Midbrain (tissue), 1 donor: ENCODE results near the gene ACVR1.
"Not testable (repeated sequence)": the region's sequence is repeated elsewhere in the genome, so short reads cannot be mapped to it uniquely, and the experiment has no call there.

ENCODE experiments used
- DNase-seq: peaks from one replicate; lab custom pipeline; 2025; lab: John Stamatoyannopoulos, UW

Gene ACVR1

DNA sequence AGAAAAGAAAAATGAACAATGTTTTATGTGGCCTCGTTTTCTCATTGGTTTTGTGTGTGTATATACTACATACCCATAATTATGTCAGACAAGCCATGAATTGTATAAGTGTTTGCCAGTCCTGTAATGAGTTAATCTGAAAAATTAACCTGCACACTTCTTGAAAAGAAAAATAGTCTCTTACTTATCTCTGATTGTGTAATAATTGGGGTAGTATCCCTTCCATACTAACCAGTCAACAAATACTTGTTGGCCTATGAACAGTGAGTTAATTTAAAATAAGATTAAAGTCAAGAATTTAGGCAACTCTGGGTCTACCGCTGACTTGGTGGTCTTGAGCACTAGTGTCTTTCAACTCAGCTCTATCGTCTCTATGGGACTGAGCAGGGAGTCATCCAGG lies 48.8 kb downstream of the ACVR1 start:
- DNase-seq: no peak

DNA sequence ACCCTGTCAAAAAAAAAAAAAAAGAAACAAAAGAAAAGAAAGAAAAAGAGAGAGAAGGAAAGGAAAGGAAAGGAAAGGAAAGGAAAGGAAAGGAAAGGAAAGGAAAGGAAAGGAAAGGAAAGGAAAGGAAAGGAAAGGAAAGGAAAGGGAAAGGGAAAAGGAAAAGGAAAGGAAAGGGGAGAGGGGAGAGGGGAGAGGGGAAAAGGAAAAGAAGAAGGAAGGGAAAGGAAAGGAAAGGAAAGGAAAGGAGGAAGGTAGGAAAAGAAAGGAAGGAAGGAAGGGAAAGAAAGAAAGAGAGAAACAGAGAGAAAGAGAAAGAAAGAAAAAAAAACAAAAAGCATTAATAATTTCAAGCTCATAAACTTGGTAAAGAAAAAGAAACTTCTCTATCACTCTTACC lies 49.5 kb downstream of the ACVR1 start:
- DNase-seq: not testable (repeated sequence)

DNA sequence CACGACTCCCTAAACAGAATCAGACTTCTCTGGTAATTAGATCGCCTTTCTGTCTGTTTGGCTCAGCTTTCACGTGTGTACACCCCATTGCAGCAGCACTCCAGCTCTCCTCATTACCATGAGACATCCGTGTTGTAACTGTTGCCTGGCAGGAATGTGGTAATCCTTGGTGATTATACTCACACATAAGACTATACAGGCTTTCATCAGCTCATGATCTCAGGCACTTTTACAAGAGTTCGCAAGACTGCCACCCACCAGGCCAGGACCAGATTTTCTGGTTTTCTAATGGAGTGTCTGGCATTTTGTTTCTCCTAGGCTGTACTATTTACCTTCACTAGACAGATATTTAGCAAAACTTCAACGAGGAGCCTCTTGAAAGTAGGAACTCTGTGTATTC lies 50.2 kb downstream of the ACVR1 start:
- DNase-seq: no peak

DNA sequence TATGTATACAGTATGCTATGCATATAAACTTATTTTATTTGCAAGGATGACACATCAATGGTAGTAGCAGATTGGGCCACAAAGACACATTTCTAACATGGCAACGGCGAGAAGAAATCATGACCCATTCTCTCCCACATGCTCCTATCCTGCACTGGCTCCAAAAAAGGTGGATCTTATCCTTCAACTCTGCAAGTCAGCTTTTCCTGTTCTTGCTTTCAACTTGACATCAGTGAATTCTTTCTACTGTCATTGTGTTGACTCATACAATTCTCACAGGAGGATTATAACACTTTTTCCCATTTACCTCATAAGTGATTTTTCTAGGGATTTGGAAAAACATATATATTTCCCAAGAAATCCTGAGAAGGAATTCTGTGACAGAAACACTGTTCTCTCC lies 53.1 kb downstream of the ACVR1 start:
- no peak for DNase-seq

DNA sequence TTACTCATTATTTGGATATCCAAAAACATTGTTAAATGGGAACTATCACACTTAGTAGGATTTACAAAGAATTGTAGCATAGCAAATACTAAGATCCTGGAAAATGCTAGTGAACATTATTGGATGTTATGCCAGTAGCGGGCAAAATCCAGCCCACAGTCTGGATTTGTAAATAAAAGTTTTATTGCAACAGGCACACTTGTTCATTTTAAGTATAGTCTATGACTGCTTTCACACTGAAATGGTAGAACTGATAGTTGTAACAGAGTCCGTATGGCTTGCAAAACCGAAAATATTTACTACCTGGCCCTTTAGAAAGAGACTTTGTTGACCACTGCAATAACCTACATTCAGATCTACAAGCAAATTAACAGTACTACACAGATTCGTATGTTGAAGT lies 53.6 kb downstream of the ACVR1 start:
- DNase-seq: no peak

DNA sequence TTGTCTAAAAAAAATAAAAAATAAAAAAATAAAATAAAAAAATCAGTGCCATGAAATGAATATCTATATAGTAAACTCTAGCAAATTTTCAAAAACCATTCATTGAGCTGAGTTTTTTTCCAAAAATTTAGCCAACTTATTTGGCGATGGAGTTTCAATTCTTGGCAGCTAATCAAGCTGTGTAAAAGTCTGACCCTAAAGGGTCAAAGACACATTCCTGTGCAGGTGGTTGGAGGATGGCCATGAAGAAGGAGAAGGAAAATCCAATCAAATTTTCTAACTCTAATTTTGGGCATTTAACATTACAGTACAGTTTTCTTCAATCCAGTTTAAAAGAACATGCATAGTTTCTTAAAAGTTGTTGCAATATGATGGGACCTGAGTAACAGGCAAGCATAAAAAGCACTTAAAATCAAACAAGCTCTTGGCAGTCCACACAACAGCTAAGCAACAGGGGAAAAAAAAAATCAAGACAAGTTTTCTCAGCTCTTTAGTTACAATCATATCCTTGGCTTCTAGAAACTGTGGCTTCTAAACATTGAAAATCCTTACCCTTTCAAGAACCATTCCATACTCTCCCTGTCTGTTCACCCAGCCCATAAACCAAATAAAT lies 54.5 kb downstream of the ACVR1 start:
- no peak for DNase-seq

DNA sequence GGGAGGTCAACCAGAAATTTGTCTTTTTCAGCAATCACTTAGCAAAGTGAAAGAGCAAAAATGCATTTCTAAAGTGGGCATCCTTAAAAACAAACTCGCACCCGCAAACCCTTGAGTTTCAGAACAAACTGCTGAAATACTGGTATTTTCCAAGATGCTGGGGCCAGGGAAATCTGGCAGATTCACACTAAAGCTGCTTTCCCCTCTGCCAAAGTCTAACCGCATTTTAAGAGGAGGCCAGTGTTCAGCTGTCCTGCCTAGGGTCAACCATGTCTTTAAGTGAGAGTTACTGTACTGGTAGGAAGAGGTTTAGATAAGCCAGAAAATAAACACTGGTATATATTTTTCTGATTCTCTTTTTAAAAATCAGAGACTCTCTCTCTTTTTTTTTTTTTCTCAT lies 55.9 kb downstream of the ACVR1 start:
- DNase-seq: no peak

DNA sequence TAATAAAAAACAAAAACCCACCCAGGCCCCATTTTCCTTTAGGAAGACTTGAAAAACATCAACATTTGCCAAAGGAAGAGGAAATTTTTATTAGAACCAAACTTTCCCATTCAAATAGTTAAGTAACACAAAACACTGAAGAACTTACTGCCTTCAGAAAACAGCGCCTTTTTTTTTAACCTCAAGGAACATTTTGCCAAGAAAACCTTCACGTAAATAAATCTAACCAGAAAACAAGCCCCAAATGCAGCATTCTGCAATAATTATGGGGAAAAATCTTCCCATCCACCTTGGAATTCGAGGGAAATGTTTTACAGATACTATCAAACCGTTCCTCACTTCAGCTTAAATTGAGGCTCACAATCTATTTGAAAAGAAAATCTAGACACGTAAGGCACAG lies 56.4 kb downstream of the ACVR1 start:
- no peak for DNase-seq

DNA sequence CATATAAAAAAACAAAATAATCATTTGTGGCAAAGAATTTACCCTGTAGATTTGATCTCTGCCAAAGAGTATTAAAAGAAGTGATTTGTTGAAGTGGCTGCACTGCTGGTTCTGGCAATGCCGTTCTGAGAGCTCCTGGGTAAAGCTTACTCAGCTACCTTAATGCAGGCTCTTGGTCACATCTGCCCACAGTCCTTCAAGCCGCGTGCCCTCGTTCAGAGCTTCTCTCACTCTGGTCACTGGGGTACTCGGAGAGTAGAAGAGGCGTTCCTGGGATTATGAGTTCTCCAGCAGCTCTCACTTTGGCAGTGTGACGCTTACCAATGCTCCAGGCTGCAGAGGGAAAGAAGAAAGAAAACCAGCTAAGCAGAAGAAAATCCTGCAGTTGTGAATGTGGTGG lies 57.9 kb downstream of the ACVR1 start:
- DNase-seq: no peak

DNA sequence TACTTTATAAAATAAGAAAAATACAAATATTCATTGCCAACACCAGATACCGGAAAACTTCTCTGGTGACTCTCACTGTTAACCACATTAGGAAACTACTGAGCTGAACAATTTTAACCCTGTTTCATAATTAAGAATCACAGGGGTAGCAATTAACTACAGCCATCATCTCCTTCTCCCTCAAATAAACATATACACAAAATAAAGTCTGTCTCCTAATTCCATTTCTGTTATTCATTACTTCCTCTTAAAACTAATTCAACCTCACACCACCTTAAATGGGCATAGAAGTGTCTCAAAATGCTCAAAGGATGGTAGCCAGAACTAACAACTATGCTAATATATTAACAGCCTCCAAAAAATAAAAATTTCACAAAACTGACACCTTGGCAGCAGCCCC lies 60.7 kb downstream of the ACVR1 start:
- no peak for DNase-seq

DNA sequence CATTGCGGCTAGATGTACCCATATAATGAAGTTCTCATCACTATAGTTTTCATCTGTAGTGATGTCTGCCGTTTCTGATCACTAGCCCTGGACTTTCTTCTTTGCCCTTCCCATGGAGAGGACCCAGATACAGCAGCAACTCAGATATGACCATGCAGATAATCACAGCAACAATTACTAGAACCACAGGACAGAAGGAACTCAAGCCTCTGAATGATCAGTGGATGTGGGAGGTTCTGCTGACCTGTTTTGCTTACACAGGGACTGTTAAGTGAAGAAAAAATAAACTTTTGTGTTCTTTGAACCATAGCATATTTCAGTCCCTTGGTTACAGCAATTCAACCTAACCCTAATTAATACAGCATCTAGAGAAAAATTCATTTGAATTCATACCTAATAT lies 62.7 kb downstream of the ACVR1 start:
- DNase-seq: no peak

DNA sequence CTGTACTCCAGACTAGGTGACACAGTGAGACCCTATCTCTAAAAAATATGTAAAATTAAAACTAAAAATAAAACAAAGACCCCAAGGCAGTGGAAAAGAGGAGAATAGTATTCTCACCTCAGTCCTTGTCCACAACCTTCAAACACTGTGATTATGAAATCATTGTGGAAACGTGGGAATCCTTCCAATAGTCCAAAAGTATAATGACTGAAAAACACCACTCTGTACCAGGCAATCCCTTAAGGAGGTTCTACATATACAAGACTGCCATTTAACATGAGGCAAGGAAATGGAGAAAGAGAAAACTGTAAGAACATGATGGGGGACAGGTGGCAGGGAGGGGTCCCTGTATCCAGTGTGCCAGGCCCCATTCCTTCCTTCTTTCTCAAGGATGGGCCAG lies 66.1 kb downstream of the ACVR1 start:
- DNase-seq: no peak

DNA sequence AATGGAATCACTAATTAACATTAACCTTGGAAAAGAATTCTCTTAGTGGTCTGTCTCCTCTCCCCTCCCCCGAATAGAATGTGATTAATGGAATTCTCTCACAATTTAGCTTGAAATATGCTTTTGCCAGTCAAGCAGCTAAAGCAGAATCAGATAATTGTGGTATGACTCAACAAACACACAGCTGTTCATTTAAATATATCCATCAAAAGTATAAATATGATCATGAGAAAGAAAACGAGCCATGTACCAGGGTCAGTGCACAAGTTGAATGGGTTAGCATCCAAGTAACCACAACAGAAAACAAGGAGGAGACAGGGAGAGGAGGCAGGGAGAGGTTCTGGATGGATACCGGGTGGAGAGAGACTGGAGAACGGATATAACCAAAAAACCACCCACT lies 66.9 kb downstream of the ACVR1 start:
- DNase-seq: no peak

DNA sequence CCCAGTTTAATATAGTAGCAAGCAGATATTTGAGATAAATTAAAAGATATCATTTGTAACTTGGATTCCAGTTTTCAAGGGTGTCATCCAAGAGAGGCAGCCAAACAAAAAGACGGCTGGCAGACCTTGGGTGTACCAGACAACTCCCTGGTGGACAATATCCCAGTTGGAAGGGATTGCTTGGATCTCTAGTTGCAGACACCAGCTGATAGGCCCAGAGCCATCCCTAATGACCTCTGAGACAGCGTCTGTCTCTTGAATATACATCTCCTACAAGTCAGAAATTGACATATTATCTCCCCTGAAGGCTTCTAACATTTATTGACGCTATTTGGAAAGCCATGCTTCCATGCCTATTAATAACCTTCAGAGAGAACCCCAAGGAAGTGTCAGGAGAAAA lies 67.7 kb downstream of the ACVR1 start:
- no peak for DNase-seq

DNA sequence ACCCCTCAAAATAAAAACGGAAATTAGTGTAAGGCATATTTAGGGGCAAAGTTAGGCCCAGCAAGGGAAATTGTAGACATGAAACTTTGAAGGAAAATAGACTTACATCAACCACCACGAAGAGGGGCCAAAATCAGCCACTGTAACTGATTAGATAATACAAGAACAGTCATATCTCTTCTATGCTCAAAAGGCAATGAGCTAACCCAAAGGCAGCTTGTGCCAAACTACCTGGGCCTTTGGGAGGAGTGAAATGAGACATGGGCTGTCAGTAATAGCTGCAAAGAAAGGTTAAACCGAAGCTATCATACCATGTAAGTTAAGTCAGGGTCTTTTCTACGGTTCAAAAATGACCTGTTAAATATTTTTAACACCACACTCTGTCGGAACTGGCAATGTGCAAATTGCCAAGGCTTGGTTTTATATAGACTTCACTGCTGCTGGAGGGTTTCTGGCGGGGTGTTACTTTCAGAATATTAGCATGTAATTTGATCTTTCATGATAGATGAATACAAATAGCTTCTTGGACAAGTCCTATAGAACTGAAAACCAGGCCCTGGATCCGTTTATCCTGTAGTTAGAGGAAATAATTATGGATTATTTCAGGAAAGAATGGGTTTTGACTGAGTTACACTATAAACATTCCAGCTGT lies 69.6 kb downstream of the ACVR1 start:
- DNase-seq: no peak

DNA sequence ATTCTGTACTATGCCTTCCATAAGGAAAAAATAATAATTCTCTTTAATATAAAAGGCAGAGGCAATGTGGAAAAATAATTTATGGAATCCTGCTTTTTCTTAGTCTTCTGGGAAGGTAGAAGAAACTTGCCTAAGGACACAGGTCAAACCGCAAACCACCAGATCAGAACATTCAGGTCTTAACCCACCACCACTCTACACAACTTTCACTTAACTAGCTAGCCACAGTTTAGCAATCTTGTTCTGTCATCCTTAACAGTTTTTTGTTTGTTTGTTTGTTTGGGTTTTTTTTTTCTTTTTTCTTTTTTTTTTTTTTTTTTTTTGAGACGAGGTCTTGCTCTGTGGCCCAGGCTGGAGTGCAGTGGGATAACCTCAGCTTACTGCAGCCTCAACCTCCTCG lies 70.6 kb downstream of the ACVR1 start:
- DNase-seq: no peak

DNA sequence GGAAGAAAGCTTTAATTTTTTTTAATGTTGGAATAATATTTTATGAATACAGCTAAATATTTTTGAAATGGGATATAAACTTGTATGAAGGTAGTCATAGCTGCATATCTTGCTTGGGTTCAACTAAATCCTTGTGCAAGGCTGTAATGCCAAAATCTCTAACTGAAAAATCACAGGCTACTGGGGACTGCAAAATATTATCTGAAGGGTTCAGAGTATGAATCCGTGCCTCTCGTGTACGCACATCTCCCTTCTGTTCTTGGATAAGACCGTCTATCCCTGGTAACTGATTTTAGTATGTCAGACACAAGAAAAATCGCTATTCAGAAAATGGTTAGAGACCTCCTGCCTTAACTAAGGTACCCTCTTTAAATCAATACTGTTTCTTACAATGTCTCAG lies 71.8 kb downstream of the ACVR1 start:
- no peak for DNase-seq

DNA sequence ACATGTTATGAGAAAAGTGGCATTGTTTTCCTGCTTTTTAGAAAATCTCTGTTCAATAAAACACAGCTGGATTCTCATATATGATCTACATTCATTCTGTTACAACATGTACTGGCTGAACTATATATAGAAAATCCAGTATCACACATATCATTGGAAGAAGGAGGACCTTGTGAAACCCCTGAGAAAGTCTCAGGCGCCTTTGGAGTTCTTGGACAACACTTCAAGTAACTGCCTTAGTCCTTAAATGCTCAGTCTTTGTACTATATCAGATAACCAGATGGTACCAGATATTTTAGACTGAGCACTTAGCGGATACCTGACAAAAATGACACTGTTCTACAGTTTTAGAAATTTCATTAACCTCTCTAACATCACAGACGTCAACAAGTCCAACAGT lies 72.2 kb downstream of the ACVR1 start:
- DNase-seq: no peak

DNA sequence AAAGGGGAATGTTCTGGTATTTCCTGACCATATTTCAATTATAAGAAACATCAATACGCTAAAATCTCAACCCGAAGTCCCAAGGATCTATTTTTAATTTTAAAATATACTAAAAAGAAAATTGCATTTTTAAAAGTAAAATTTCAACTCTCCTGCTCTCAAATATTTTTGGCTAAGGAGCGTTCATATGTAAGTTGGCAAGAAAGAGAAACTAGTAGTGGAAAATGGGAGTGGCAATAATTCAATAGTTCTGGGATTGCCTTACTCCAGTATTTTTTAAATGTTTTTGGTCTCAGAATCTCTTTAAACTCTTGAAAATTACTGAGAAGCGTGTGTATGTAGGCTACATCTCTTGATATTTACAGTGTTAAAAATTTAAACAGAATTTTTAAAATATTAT lies 72.7 kb downstream of the ACVR1 start:
- DNase-seq: no peak

DNA sequence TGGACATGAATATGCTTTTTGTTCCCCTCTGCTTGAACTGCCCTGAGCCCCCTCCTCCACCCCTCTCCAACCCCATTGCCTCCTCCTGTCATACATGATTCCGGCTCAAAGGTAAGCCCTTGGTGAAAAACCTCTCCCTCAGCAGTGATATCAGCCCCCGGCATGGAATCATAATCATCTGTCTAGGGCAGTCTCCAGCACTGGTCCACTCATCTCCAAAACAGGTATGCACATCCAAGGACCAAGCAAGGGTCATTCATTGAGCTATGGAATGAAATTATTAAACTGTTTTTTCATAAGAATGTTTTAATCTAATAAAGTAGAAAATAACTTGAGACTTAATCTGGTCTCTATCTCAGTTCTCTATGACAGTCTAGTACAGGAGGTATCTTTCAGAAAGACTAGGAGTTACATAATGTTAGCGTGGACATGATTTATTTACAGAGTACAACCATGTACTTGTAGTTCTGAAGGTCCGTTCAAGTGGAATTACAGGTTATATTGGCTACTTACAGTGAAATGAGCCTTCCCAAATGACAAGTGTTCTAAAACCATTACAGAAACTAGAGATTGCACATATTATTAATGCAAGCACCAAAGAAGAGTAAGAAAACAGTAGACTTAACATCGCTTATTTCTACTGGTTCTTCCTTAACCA lies 75.2 kb downstream of the ACVR1 start:
- DNase-seq: no peak

DNA sequence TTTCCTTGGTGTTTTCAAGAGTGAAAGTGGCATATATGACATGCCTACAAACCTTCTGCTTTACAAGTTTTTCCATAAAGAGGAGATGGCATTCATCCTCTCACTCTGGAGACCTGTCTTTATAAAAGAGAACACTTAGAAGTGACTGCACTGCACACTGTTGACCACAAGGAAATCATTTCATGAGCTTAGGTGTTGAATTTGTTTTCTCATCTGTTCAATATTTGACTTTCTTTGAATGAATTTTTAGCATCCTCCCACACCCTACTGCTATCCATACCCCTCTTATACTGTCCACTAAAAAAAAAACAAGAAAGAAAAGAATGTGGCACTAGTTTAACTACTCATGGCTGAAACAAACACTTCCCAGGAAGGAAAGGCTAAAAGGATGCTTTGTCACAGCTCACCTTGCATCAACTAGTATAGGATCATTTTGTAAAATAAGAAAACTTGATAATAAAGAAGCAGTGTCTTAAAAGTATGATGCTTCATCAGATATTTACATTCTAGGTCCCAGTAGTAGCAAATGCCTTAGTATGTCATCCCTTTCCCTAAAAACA lies 83.0 kb downstream of the ACVR1 start:
- DNase-seq: no peak

DNA sequence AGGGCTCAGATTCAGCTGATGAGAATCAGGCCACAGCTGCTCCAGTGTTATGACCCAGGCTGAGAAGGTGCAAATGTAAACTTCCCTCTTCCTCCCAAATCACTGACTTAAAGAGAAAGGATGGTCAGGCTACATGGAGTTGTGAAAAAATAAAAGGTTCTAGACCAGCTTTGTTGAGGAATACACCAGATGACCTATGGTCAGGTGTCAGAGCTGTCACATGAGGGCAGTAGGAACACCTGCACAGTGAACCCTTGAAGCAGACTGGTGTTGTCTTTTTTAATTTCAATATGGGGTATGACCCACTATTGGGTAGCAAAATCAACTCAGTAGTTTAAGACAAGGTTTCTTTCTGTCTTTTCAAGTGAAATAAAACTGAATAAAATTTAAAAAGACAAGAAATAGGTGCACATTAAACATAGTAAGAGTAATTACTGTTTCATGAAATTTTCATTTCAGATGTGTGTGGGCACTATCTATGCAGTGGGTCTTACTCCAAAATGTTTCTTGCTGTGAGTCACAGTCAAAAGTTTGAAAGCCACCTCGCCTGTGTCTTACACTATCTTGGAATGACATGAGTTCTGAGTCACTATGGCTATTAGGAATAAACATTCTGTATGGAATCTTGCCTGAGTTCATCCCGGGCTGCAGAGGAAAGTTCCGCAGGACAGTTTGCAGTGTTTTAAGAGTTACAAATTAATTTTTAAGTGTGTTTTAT lies 83.6 kb downstream of the ACVR1 start:
- no peak for DNase-seq

DNA sequence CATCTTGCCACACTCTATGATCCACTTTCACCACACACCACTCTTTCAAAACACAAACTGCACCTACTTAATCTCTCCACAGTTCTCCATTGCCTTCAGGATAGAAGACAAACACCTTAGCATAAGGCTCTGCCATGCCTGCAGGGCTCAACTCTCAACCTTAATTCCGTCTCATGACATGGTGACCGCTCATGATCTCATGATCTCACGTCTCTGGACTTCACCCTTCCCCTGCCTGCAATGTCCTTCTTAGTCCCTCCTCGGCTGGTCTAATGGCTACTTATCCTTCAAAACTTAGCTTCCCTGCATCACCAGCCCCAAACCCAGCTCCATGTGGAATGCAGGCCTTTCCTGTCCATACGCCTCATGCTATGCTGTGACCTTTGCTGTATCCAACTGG lies 85.3 kb downstream of the ACVR1 start:
- no peak for DNase-seq
